Parathyroid adenoma (tissue), 2 donors: ENCODE results near the gene KAT8.

Experiments
- H2AFZ ChIP-seq: fragments of 300-600 bp; sonication (generic); one replicate; pipeline ENCODE4 v1.7.0; 2017; ENCODE audit warnings: antibody characterized with exemption, mild to moderate bottlenecking
- H3K27ac ChIP-seq: fragments of 300-600 bp; sonication (generic); one replicate; pipeline ENCODE4 v1.7.0; 2017
- H3K27me3 ChIP-seq: fragments of 300-600 bp; sonication (generic); one replicate; pipeline ENCODE4 v1.7.0; 2017; ENCODE audit warnings: low read length; ENCODE audit not compliant: control insufficient read depth, insufficient read depth
- H3K36me3 ChIP-seq: fragments of 300-600 bp; sonication (generic); one replicate; pipeline ENCODE4 v1.7.0; 2017; ENCODE audit warnings: low read length; ENCODE audit not compliant: control insufficient read depth, insufficient read depth
- H3K4me1 ChIP-seq: fragments of 300-600 bp; sonication (generic); one replicate; pipeline ENCODE4 v1.7.0; 2017; ENCODE audit warnings: control low read depth
- H3K4me2 ChIP-seq: fragments of 300-600 bp; sonication (generic); one replicate; pipeline ENCODE4 v1.7.0; 2017; ENCODE audit warnings: low read length
- H3K4me3 ChIP-seq: fragments of 300-600 bp; sonication (generic); one replicate; pipeline ENCODE4 v1.7.0; 2017; ENCODE audit warnings: low read depth, low read length
- H3K79me2 ChIP-seq: fragments of 300-600 bp; sonication (generic); one replicate; pipeline ENCODE4 v1.7.0; 2017; ENCODE audit warnings: control low read depth
- H3K9ac ChIP-seq: fragments of 300-600 bp; sonication (generic); one replicate; pipeline ENCODE4 v1.7.0; 2017; ENCODE audit warnings: mild to moderate bottlenecking
- H3K9me3 ChIP-seq: fragments of 300-600 bp; sonication (generic); one replicate; pipeline ENCODE4 v1.7.0; 2017; ENCODE audit warnings: low read length; ENCODE audit not compliant: control insufficient read depth
- TF ChIP-seq, protein P1 (sequence below): fragments of 300-600 bp; sonication (generic); IDR thresholded peaks from one replicate; pipeline ENCODE4 v1.7.0; 2017; ENCODE audit warnings: antibody characterized with exemption, mild to moderate bottlenecking
- donor health status: primary hyperparathyroidism.

The KAT8 gene

GRCh38 chr16:31129568-31130335 lies 12.3 kb downstream of the KAT8 start:
- Histone ChIP-seq H3K36me3 (no peaks in the 10 kb centered on the region), H3K79me2 (peaks cover 20% of the 10 kb centered on the region), H3K4me2 (peak overlapping the region; percentile 52), H3K9ac (no peak overlapping the region), H3K27me3 (no peaks in the 10 kb centered on the region), H3K4me3 (no peak overlapping the region), H3K9me3 (no peaks in the 10 kb centered on the region), H3K27ac (peak overlapping the region; percentile 86), H3K4me1 (peaks cover 28% of the 10 kb centered on the region), H2AFZ (no peak overlapping the region)
- TF ChIP-seq, protein P1, sequence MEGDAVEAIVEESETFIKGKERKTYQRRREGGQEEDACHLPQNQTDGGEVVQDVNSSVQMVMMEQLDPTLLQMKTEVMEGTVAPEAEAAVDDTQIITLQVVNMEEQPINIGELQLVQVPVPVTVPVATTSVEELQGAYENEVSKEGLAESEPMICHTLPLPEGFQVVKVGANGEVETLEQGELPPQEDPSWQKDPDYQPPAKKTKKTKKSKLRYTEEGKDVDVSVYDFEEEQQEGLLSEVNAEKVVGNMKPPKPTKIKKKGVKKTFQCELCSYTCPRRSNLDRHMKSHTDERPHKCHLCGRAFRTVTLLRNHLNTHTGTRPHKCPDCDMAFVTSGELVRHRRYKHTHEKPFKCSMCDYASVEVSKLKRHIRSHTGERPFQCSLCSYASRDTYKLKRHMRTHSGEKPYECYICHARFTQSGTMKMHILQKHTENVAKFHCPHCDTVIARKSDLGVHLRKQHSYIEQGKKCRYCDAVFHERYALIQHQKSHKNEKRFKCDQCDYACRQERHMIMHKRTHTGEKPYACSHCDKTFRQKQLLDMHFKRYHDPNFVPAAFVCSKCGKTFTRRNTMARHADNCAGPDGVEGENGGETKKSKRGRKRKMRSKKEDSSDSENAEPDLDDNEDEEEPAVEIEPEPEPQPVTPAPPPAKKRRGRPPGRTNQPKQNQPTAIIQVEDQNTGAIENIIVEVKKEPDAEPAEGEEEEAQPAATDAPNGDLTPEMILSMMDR, result no peak

DNA sequence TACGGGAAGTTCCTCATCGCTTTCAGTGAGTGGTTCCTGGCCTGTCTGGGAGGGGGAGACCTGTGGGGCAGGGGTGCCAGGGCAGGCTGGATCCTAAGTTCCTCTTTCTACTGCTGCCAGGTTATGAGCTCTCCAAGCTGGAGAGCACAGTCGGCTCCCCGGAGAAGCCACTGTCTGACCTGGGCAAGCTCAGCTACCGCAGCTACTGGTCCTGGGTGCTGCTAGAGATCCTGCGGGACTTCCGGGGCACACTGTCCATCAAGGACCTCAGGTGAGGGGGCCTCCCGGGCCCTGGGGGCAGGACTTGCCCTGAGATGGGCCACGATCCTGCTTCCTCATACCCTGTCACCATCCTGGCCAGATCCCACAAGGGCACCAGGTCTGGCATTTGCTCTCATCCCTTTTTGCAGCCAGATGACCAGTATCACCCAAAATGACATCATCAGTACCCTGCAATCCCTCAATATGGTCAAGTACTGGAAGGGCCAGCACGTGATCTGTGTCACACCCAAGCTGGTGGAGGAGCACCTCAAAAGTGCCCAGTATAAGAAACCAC lies 12.9 kb downstream of the KAT8 start:
- H3K36me3 ChIP-seq, result no peaks in the 10 kb centered on the region
- H3K4me2 ChIP-seq, result peak overlapping the region; percentile 52
- peak overlapping the region; percentile 23 for H3K4me3 ChIP-seq
- peaks cover 32% of the 10 kb centered on the region for H3K4me1 ChIP-seq
- no peak overlapping the region for H3K9ac ChIP-seq
- H3K9me3 ChIP-seq, result no peaks in the 10 kb centered on the region
- H3K27ac ChIP-seq, result peak overlapping the region; percentile 86
- H3K79me2 ChIP-seq, result peaks cover 20% of the 10 kb centered on the region
- peak overlapping the region; percentile 28 for H2AFZ ChIP-seq
- H3K27me3 ChIP-seq, result no peaks in the 10 kb centered on the region
- TF ChIP-seq, protein P1, result no peak

- H3K4me3 ChIP-seq, result peak overlapping the region; percentile 23
- H3K27ac ChIP-seq, result peak overlapping the region; percentile 86
- peaks cover 16% of the 10 kb centered on the region for H3K79me2 ChIP-seq
- H3K9ac ChIP-seq, result no peak overlapping the region
- H3K36me3 ChIP-seq, result no peaks in the 10 kb centered on the region
- TF ChIP-seq, protein P1, result no peak
- peak overlapping the region; percentile 52 for H3K4me2 ChIP-seq
- peaks cover 35% of the 10 kb centered on the region for H3K4me1 ChIP-seq
- no peaks in the 10 kb centered on the region for H3K9me3 ChIP-seq
- peak overlapping the region; percentile 28 for H2AFZ ChIP-seq
- no peaks in the 10 kb centered on the region for H3K27me3 ChIP-seq
Observed at GRCh38 chr16:31130899-31131298, 13.4 kb downstream of the KAT8 start.

GRCh38 chr16:31131416-31131815 lies 14.0 kb downstream of the KAT8 start:
- Histone ChIP-seq H3K27me3 (no peaks in the 10 kb centered on the region), H3K9me3 (no peaks in the 10 kb centered on the region), H3K9ac (no peak overlapping the region), H3K27ac (peak overlapping the region; percentile 86), H3K4me3 (peak overlapping the region; percentile 23), H3K4me2 (peak overlapping the region; percentile 1), H3K4me1 (peaks cover 40% of the 10 kb centered on the region), H3K79me2 (peaks cover 15% of the 10 kb centered on the region), H3K36me3 (no peaks in the 10 kb centered on the region), H2AFZ (no peak overlapping the region)
- TF ChIP-seq, protein P1, result no peak
